ENCODE results near the gene DOC2B.
"Not testable (repeated sequence)": the region's sequence is repeated elsewhere in the genome, so short reads cannot be mapped to it uniquely, and the experiment has no call there.

DNA sequence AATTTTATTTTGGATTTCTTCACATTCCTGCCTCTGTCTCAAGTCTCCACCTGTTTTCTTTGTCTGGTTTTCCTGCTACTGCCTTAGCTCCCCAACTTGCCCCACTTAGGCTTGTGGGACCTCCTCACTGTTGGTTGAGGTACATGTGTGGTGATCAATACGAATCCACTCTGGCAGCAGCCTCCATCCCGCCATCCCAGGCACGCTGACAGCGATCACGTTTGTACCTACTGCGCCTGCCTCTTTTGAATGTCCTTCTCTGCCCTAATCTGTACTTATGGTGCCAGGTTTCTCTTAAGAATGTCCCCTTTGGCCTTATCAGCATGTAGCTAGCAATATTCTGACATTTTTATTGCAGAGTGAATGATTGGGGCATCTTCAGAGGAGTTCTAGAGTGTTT is 46.4 kb downstream of the DOC2B start:
- TF ChIP-seq, protein P1, sequence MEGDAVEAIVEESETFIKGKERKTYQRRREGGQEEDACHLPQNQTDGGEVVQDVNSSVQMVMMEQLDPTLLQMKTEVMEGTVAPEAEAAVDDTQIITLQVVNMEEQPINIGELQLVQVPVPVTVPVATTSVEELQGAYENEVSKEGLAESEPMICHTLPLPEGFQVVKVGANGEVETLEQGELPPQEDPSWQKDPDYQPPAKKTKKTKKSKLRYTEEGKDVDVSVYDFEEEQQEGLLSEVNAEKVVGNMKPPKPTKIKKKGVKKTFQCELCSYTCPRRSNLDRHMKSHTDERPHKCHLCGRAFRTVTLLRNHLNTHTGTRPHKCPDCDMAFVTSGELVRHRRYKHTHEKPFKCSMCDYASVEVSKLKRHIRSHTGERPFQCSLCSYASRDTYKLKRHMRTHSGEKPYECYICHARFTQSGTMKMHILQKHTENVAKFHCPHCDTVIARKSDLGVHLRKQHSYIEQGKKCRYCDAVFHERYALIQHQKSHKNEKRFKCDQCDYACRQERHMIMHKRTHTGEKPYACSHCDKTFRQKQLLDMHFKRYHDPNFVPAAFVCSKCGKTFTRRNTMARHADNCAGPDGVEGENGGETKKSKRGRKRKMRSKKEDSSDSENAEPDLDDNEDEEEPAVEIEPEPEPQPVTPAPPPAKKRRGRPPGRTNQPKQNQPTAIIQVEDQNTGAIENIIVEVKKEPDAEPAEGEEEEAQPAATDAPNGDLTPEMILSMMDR (IDR thresholded peaks at IDR 0.05) = not testable (repeated sequence)
- TF ChIP-seq POLR2A (IDR thresholded peaks at IDR 0.05) = not testable (repeated sequence)
